ENCODE results near the gene ABCC1. TPM values are rescaled to one million over a fixed set of nuclear protein-coding genes. Genes with fewer than 3 reads are reported as not detected.

The ABCC1 gene
- total RNA-seq, 1 donor from 2014 or later = 53.7 TPM

DNA sequence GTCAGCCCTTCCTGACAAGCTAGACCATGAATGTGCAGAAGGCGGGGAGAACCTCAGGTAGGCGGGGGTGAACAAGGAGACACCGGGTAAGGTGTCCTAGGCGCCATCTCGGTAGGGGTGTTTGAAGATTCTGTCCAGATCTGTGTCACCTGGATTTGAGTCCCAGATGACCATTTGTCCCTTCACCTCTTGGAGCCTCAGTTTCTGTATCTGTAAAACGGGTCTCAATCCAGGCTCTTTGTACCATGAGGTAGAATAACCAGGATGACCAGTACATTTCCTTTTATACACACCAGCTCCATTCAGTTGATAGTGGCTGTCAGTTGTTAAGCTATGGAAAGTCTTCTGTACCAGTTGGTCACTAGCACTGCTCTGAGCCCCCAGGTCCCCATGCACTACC, 187.2 kb downstream of the ABCC1 start:
- H3K4me3 Mint-ChIP-seq = no peak overlapping the region
- no peak for DNase-seq (ENCODE audit: extremely low spot score, unreplicated experiment)
- TF ChIP-seq CTCF (conservative IDR thresholded peaks at IDR 0.05) = no peak
- no peaks in the 10 kb centered on the region for H3K4me1 Mint-ChIP-seq (ENCODE audit: unreplicated experiment)
- peaks cover 20% of the 10 kb centered on the region for H3K36me3 Mint-ChIP-seq
- H3K27me3 Mint-ChIP-seq = no peaks in the 10 kb centered on the region
- H3K27ac Mint-ChIP-seq = no peak overlapping the region
- no peaks in the 10 kb centered on the region for H3K9me3 Mint-ChIP-seq

DNA sequence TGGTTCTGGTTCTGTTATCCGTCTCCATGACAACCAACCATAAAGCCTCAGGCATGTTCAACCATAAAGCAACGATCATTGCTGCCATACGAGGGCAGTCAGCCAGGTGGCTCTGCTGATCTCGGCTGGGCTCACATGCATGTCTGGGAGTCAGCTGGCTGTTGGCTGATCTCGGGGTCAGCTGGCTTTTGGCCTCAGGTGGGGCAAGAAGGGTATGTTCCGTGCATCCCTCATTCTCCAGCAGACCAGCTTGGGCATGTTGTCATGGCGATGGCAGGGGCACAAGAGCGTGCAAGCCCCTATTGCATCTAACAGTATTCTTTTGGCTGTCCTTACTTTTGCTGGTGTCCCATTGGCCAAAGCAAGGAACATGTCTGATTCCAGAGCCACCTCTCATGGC, 187.7 kb downstream of the ABCC1 start:
- Mint-ChIP-seq H3K9me3 (no peaks in the 10 kb centered on the region), H3K36me3 (peaks cover 20% of the 10 kb centered on the region), H3K4me3 (no peak overlapping the region)

GRCh38 chr16:16138034-16138635, 188.7 kb downstream of the ABCC1 start:
- Mint-ChIP-seq H3K27me3 (no peaks in the 10 kb centered on the region), H3K27ac (no peak overlapping the region)

More for the DNA sequence above, 187.7 kb downstream of the ABCC1 start:
- Mint-ChIP-seq H3K27me3 (no peaks in the 10 kb centered on the region), H3K4me1 (ENCODE audit: unreplicated experiment) (no peaks in the 10 kb centered on the region), H3K27ac (no peak overlapping the region)
- no peak for DNase-seq (ENCODE audit: extremely low spot score, unreplicated experiment)
- TF ChIP-seq CTCF (conservative IDR thresholded peaks at IDR 0.05) = no peak

DNA sequence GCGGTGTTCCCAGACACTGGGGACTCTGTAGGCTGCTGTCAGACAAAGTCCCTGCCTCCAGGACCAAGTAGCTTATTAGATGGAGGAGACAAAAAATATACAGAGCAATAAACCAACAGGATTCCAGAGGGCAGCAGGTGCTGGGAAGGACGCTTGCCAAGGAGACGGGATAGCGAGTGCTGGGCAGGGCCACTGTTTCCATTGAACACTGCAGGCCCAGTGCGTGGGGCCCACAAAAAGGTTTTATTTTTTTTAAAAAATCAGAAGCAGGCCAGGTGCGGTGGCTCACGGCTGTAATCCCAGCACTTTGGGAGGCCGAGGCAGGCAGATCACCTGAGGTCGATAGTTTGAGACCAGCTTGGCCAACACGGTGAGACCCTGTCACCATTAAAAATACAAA, 189.6 kb downstream of the ABCC1 start:
- Mint-ChIP-seq H3K4me3 (no peak overlapping the region), H3K27me3 (no peaks in the 10 kb centered on the region), H3K4me1 (ENCODE audit: unreplicated experiment) (no peaks in the 10 kb centered on the region), H3K36me3 (peaks cover 16% of the 10 kb centered on the region), H3K9me3 (no peaks in the 10 kb centered on the region), H3K27ac (no peak overlapping the region)
- TF ChIP-seq CTCF (conservative IDR thresholded peaks at IDR 0.05) = no peak
- no peak for DNase-seq (ENCODE audit: extremely low spot score, unreplicated experiment)

More at GRCh38 chr16:16138034-16138635, 188.7 kb downstream of the ABCC1 start:
- peaks cover 23% of the 10 kb centered on the region for H3K36me3 Mint-ChIP-seq
- H3K9me3 Mint-ChIP-seq = no peaks in the 10 kb centered on the region
- H3K4me1 Mint-ChIP-seq (ENCODE audit: unreplicated experiment) = no peaks in the 10 kb centered on the region
- DNase-seq (ENCODE audit: extremely low spot score, unreplicated experiment) = no peak
- no peak for TF ChIP-seq CTCF (conservative IDR thresholded peaks at IDR 0.05)
- no peak overlapping the region for H3K4me3 Mint-ChIP-seq

DNA sequence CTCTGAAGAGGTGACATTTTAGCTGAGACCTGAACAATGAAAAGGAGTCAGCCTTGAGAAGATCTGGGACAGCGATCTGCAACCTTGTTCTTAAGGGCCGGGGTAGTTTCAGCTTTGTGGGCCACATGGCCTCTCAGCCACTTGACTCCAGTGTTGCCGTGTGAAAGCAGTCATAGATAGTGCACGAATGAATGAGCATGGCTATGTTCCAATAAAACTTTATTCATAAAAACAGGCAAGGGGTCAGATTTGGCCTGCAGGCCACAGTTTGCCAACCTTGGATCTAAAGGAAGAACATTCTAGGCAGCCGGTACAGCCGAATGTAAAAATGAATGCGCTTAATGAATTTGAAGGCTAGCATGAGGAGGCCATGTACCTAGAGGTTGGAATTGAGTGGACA, 190.4 kb downstream of the ABCC1 start:
- peaks cover 14% of the 10 kb centered on the region for H3K36me3 Mint-ChIP-seq
- no peaks in the 10 kb centered on the region for H3K27me3 Mint-ChIP-seq
- H3K4me3 Mint-ChIP-seq = no peak overlapping the region
- no peaks in the 10 kb centered on the region for H3K9me3 Mint-ChIP-seq
- H3K4me1 Mint-ChIP-seq (ENCODE audit: unreplicated experiment) = no peaks in the 10 kb centered on the region
- DNase-seq (ENCODE audit: extremely low spot score, unreplicated experiment) = no peak
- H3K27ac Mint-ChIP-seq = peak overlapping the region; percentile 9
- no peak for TF ChIP-seq CTCF (conservative IDR thresholded peaks at IDR 0.05)

DNA sequence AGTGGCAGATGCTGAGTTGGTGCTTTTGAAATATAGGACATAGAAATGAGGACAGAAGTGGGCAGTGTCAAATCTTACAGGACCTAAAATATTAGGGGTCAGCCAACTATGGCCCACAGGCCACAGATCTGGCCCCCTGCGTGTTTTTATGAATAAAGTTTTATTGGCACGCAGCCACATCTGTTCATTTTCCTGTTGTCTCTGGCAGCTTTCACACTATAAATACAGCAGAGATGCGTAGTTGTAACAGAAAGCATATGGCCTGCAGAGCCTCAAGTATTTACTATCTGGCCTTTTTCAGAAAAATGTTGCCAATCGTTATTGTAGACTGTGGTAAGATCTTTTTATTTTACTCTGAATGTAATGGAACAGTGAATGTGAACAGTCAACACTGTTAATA, 191.1 kb downstream of the ABCC1 start:
- TF ChIP-seq CTCF (conservative IDR thresholded peaks at IDR 0.05) = no peak
- no peak for DNase-seq (ENCODE audit: extremely low spot score, unreplicated experiment)
- no peaks in the 10 kb centered on the region for H3K9me3 Mint-ChIP-seq
- no peak overlapping the region for H3K4me3 Mint-ChIP-seq
- H3K4me1 Mint-ChIP-seq (ENCODE audit: unreplicated experiment) = no peaks in the 10 kb centered on the region
- H3K27me3 Mint-ChIP-seq = no peaks in the 10 kb centered on the region
- peaks cover 10% of the 10 kb centered on the region for H3K36me3 Mint-ChIP-seq
- no peak overlapping the region for H3K27ac Mint-ChIP-seq
